GM18867 (cell line): ENCODE results near the gene ATP23.

Source experiments
- ATAC-seq: cut with Tn5 transposase; IDR thresholded peaks from one replicate; pipeline ENCODE4 v1.9.1; 2021; ENCODE audit warnings: mild to moderate bottlenecking, moderate library complexity; ENCODE audit not compliant: unreplicated experiment

The ATP23 gene

GRCh38 chr12:57983146-57983857, 41.9 kb downstream of the ATP23 start:
- no peak for ATAC-seq

- no peak for ATAC-seq
Measured at GRCh38 chr12:57983858-57984505, 42.6 kb downstream of the ATP23 start.

- ATAC-seq = no peak
Measured at GRCh38 chr12:57984629-57985151, 43.3 kb downstream of the ATP23 start.

DNA sequence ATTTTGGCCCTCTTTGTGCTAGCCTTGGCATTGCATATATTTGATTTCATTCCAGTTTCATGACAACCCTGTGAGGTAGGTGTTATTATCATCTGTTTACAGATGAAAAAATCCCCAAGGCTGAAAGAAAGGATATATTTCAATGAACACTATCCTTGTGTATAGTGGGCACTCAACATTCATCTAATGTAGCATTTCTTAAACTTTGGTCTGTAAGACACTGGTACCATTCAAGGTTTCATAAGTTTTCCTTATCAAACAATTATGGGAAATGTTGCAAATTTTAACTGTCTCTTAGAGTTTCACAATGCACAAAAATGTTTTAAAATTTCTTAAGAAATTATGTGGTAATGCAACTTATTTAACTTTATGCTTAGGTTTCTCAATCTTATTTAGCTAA, 44.3 kb downstream of the ATP23 start:
- no peak for ATAC-seq

GRCh38 chr12:57989838-57990237, 48.5 kb downstream of the ATP23 start:
- no peak for ATAC-seq

- no peak for ATAC-seq
Measured at GRCh38 chr12:57990241-57990883, 49.0 kb downstream of the ATP23 start.

DNA sequence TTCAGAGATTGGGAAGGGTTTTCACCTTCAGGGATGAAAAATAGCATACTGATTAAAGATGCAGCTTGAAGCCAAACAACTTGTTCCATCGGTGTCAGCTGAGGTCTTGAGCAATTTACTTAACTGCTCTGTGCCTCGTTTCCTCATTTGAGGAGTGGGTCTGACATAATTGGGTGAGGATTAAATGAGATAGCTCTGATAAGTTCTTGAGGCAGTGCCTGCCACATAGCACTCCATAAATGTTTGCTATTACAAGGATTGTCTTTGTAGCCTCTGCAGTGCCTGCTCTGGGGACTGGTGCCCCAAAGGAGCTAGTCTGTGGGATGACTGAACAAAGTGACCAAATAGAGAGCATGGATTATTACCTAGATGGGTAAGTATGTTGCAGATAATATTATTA, 50.6 kb downstream of the ATP23 start:
- ATAC-seq = no peak

GRCh38 chr12:57993030-57993429, 51.7 kb downstream of the ATP23 start:
- ATAC-seq = no peak

DNA sequence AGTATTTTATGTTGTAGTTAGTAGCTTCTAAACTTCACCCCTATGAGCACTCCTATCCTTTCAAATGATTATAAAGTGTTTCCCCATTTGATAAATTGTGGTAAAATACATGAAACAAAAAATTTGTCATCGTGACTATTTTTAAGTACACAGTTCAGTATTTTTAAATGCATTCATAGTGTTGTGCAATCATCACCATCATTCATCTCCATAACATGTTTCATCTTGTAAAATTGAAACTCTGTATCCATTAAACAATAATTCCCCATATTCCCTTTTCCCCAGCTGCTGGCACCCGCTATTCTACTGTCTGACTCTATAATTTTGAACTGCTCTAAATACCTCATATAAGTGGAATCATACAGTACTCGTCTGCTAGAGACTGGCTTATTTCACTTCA, 52.5 kb downstream of the ATP23 start:
- ATAC-seq = no peak

DNA sequence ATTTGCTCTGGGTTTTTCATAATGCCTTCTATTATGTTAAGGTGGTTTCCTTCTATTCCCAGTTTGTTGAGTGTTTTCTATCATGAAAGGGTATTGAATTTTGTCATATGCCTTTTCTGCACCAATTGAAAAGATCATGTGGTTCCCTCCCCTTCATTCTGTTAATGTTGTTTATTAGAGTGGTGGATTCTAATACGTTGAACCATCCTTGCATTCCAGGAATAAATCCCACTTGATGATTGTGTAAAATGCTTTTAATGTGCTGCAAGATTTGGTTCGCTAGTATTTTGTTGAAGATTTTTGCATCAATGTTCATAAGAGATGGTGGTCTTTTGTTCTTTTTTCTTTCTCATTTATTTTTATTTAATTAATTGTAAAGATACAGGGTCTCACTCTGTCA, 55.2 kb downstream of the ATP23 start:
- ATAC-seq = no peak

- no peak for ATAC-seq
Measured at GRCh38 chr12:57998251-57998650, 56.9 kb downstream of the ATP23 start.

DNA sequence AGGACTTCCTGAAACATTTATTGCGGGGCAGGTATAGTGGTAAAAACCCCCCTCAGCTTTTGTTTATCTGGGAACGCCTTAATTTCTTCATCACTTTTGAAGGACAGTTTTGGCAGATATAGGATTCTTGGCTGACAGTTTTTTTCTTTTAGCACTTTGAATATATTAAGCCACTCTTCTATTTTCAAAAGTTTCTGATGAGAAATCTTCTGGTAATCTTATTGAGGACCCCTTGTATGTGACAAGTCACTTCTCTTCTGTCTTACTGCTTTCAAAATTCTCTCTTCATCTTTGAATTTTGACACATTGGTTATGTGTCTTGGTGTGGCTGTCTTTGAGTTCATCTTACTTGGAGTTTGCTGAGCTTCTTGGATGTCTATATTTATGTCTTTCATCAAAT, 59.1 kb downstream of the ATP23 start:
- no peak for ATAC-seq

DNA sequence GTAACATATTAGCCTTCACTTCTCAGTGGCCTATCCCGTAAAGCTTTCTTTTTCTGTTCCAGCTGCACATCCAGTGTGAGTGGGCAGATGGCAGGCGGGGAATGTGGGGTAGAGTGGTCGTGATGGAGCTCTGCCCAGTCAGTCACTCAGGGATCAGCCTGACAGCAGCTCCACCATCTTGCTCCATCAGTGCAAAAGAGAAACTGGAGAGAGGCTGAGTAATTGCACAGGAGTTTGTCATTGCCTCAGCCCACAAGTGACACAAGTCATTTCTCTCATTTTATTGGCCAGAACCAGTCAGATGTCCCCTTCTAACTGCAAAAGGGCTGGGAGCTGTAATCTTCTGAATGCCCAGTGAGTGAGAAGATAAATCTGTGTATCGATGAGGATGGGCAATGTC, 66.5 kb downstream of the ATP23 start:
- no peak for ATAC-seq

DNA sequence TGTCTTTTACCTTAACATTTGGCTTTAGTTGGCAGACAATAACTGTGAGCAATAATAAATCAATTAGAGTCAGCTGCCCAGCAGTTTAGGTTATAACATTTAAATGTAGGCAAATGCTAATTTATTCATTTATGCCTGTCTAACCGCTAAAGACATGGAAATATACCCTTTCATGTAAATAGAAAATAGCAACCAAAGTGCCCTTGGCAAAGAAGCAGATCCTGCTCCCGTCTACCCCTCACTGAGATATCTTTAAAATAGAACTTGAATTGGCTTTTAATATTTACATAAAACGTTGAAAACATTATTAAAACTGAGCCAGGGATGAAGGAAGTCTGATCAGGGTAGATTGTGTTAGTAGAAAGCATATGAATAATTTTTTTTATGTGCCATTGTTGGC, 67.3 kb downstream of the ATP23 start:
- ATAC-seq = no peak
